Smooth muscle cell (in vitro differentiated cells): ENCODE data around the gene INTS3. TPM values are rescaled to one million over a fixed set of nuclear protein-coding genes. Genes with fewer than 3 reads are reported as not detected.
A peak's percentile ranks its signal among the peaks of the same experiment; 100 is the strongest.

Experiments
- DNase-seq: peaks from one replicate; lab custom pipeline; 2025; ENCODE audit not compliant: unreplicated experiment; lab: John Stamatoyannopoulos, UW
- H2AFZ ChIP-seq: fragments of 200-600 bp; sonication (generic); 2 replicates; pipeline ENCODE4 v1.6.0; 2016; ENCODE audit warnings: antibody characterized with exemption, low read depth, mild to moderate bottlenecking
- H3F3A ChIP-seq: fragments of 200-600 bp; sonication (generic); 2 replicates; pipeline ENCODE4 v1.6.0; 2017; ENCODE audit warnings: antibody characterized with exemption, low read depth
- H3K27ac ChIP-seq: fragments of 200-600 bp; sonication (generic); 2 replicates; pipeline ENCODE4 v1.5.1; 2016; ENCODE audit warnings: low read depth, mild to moderate bottlenecking
- H3K27me3 ChIP-seq: fragments of 200-600 bp; sonication (generic); 2 replicates; pipeline ENCODE4 v1.6.1; 2016; ENCODE audit warnings: low read depth, mild to moderate bottlenecking
- H3K36me3 ChIP-seq: fragments of 200-600 bp; sonication (generic); 2 replicates; pipeline ENCODE4 v1.5.1; 2016; ENCODE audit warnings: low read depth
- H3K4me1 ChIP-seq: fragments of 200-600 bp; sonication (generic); 2 replicates; pipeline ENCODE4 v1.5.1; 2016; ENCODE audit warnings: low read depth
- H3K4me2 ChIP-seq: fragments of 200-600 bp; sonication (generic); 2 replicates; pipeline ENCODE4 v1.6.0; 2016; ENCODE audit warnings: mild to moderate bottlenecking
- H3K4me3 ChIP-seq: fragments of 200-600 bp; sonication (generic); 2 replicates; pipeline ENCODE4 v1.5.1; 2016; ENCODE audit warnings: mild to moderate bottlenecking
- H3K79me2 ChIP-seq: fragments of 200-600 bp; sonication (generic); 2 replicates; pipeline ENCODE4 v1.6.0; 2016; ENCODE audit warnings: low read depth, mild to moderate bottlenecking
- H3K9ac ChIP-seq: fragments of 200-600 bp; sonication (generic); 2 replicates; pipeline ENCODE4 v1.6.0; 2016; ENCODE audit warnings: low read depth
- H3K9me3 ChIP-seq: fragments of 200-600 bp; sonication (generic); replicated peaks from 2 replicates; pipeline ENCODE4 v1.5.1; 2016; ENCODE audit warnings: low read depth
- H4K20me1 ChIP-seq: fragments of 200-600 bp; sonication (generic); 2 replicates; pipeline ENCODE4 v1.6.0; 2016; ENCODE audit warnings: low read depth
- CTCF ChIP-seq: fragments of 200-600 bp; sonication (generic); IDR thresholded peaks from 2 replicates; pipeline ENCODE4 v1.5.1; 2017; ENCODE audit warnings: borderline replicate concordance, mild to moderate bottlenecking, antibody characterized with exemption; ENCODE audit not compliant: insufficient read depth, poor library complexity, severe bottlenecking
- WGBS: methylation state at CpG from one replicate; pipeline ENCODE4 v1.1.7; 2016; ENCODE audit warnings: low lambda C conversion rate; 5-methylcytosine and 5-hydroxymethylcytosine counted together
- polyA plus RNA-seq: library from polyadenylated mRNA; unstranded; fragments of >200 nt; fragmentation: Nextera tagmentation; extraction: Ambion mirVana; gene quantifications from 2 replicates; pipeline ENCODE4 v1.2.1, GENCODE V29; 2016
- total RNA-seq: library from RNA; depleted of rRNA; stranded (reverse); fragments of >200 nt; gene quantifications from 2 replicates; pipeline ENCODE4 v1.2.3, GENCODE V29; 2014

INTS3 gene
- total and polyA plus RNA-seq, 2 experiments from 2014 or later: 22.3 to 33.6 TPM

GRCh38 chr1:153688736-153689328 is 39.0 kb upstream of the INTS3 start:
- H3K4me1 ChIP-seq: no peaks in the 10 kb centered on the region
- no peak overlapping the region for H3K4me2 ChIP-seq
- 89% methylated on average over 17 of the region's 18 CpGs for WGBS
- H3K9me3 ChIP-seq: no peaks in the 10 kb centered on the region
- no peaks in the 10 kb centered on the region for H3K79me2 ChIP-seq
- no peak overlapping the region for H3K9ac ChIP-seq
- no peak overlapping the region for H3K4me3 ChIP-seq
- H3K27ac ChIP-seq: no peak overlapping the region
- no peaks in the 10 kb centered on the region for H3K27me3 ChIP-seq
- H2AFZ ChIP-seq: no peak overlapping the region
- no peak for DNase-seq
- no peaks in the 10 kb centered on the region for H3K36me3 ChIP-seq
- no peak for TF ChIP-seq CTCF
- no peaks in the 10 kb centered on the region for H3F3A ChIP-seq
- H4K20me1 ChIP-seq: no peaks in the 10 kb centered on the region

- no peak for TF ChIP-seq CTCF
- Histone ChIP-seq H3K27ac (no peak overlapping the region), H3K4me1 (peaks cover 10% of the 10 kb centered on the region), H3F3A (no peaks in the 10 kb centered on the region), H3K4me2 (no peak overlapping the region), H3K79me2 (no peaks in the 10 kb centered on the region), H3K9ac (no peak overlapping the region), H4K20me1 (no peaks in the 10 kb centered on the region), H3K36me3 (no peaks in the 10 kb centered on the region), H2AFZ (no peak overlapping the region), H3K9me3 (no peaks in the 10 kb centered on the region), H3K27me3 (no peaks in the 10 kb centered on the region), H3K4me3 (no peak overlapping the region)
- DNase-seq: no peak
- WGBS: 83% methylated on average over 4 of the region's 4 CpGs
Measured at GRCh38 chr1:153693466-153693865, 34.4 kb upstream of the INTS3 start.

- TF ChIP-seq CTCF: no peak
- H3K79me2 ChIP-seq: no peaks in the 10 kb centered on the region
- DNase-seq: no peak
- no peak overlapping the region for H3K4me2 ChIP-seq
- WGBS: 90% methylated on average over 8 of the region's 8 CpGs
- H3K36me3 ChIP-seq: no peaks in the 10 kb centered on the region
- no peaks in the 10 kb centered on the region for H3F3A ChIP-seq
- H2AFZ ChIP-seq: no peak overlapping the region
- no peak overlapping the region for H3K4me3 ChIP-seq
- peaks cover 13% of the 10 kb centered on the region for H3K4me1 ChIP-seq
- H3K27ac ChIP-seq: no peak overlapping the region
- H4K20me1 ChIP-seq: no peaks in the 10 kb centered on the region
- no peaks in the 10 kb centered on the region for H3K27me3 ChIP-seq
- H3K9me3 ChIP-seq: no peaks in the 10 kb centered on the region
- no peak overlapping the region for H3K9ac ChIP-seq
Measured at GRCh38 chr1:153696741-153697140, 31.1 kb upstream of the INTS3 start.

- Histone ChIP-seq H3F3A (no peaks in the 10 kb centered on the region), H2AFZ (peak overlapping the region; percentile 91), H3K4me3 (no peak overlapping the region), H3K27me3 (no peaks in the 10 kb centered on the region), H3K79me2 (no peaks in the 10 kb centered on the region), H3K9me3 (no peaks in the 10 kb centered on the region), H3K27ac (no peak overlapping the region), H3K4me1 (peaks cover 13% of the 10 kb centered on the region), H3K36me3 (no peaks in the 10 kb centered on the region), H3K9ac (no peak overlapping the region), H3K4me2 (no peak overlapping the region), H4K20me1 (no peaks in the 10 kb centered on the region)
- DNase-seq: no peak
- 61% methylated on average over 12 of the region's 12 CpGs for WGBS
- TF ChIP-seq CTCF: no peak
Measured at GRCh38 chr1:153697191-153698019, 30.4 kb upstream of the INTS3 start.
